Bronchial epithelial cell (primary cell): ENCODE results near the gene PPP1R12B. TPM values are rescaled to one million over a fixed set of nuclear protein-coding genes. Genes with fewer than 3 reads are reported as not detected.

Experiments used
- DNase-seq: peaks from one replicate; pipeline ENCODE4 v3.0.0-alpha.2; 2010; ENCODE audit warnings: low read depth
- FAIRE-seq: peaks from 2 replicates; lab custom pipeline; 2011; peaks lifted over from hg19 to GRCh38; lab: Jason Lieb, UNC
- H3K27me3 ChIP-seq: 2 replicates; pipeline ENCODE4 v1.5.1; 2011; ENCODE audit warnings: low read length; ENCODE audit not compliant: control insufficient read depth, insufficient read depth
- H3K36me3 ChIP-seq: 2 replicates; pipeline ENCODE4 v1.5.1; 2011; ENCODE audit warnings: low read length; ENCODE audit not compliant: control insufficient read depth, insufficient read depth
- H3K4me3 ChIP-seq: 2 replicates; pipeline ENCODE4 v1.5.1; 2011; ENCODE audit warnings: mild to moderate bottlenecking, low read depth, low read length, control low read depth
- total RNA-seq: library from RNA; depleted of rRNA; stranded (reverse); fragments of >200 nt; gene quantifications from 2 replicates; pipeline ENCODE4 v1.2.1, GENCODE V29; 2014
- TF ChIP-seq, protein P1 (sequence below): IDR thresholded peaks from 2 replicates; pipeline ENCODE4 v1.5.1; 2011; ENCODE audit warnings: mild to moderate bottlenecking, moderate library complexity, low read length, control low read depth, inconsistent platforms; ENCODE audit not compliant: insufficient read depth, severe bottlenecking

PPP1R12B gene
- total RNA-seq, 1 donor from 2014 or later = 8.7 TPM

- FAIRE-seq = no peak
- Histone ChIP-seq H3K27me3 (no peaks in the 10 kb centered on the region), H3K36me3 (no peaks in the 10 kb centered on the region), H3K4me3 (no peak overlapping the region)
- TF ChIP-seq, protein P1, sequence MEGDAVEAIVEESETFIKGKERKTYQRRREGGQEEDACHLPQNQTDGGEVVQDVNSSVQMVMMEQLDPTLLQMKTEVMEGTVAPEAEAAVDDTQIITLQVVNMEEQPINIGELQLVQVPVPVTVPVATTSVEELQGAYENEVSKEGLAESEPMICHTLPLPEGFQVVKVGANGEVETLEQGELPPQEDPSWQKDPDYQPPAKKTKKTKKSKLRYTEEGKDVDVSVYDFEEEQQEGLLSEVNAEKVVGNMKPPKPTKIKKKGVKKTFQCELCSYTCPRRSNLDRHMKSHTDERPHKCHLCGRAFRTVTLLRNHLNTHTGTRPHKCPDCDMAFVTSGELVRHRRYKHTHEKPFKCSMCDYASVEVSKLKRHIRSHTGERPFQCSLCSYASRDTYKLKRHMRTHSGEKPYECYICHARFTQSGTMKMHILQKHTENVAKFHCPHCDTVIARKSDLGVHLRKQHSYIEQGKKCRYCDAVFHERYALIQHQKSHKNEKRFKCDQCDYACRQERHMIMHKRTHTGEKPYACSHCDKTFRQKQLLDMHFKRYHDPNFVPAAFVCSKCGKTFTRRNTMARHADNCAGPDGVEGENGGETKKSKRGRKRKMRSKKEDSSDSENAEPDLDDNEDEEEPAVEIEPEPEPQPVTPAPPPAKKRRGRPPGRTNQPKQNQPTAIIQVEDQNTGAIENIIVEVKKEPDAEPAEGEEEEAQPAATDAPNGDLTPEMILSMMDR = no peak
- no peak for DNase-seq
Measured at GRCh38 chr1:202561240-202561639, 212.7 kb downstream of the PPP1R12B start.

GRCh38 chr1:202561726-202562443 is 213.4 kb downstream of the PPP1R12B start:
- Histone ChIP-seq H3K27me3 (no peaks in the 10 kb centered on the region), H3K36me3 (no peaks in the 10 kb centered on the region), H3K4me3 (no peak overlapping the region)
- TF ChIP-seq, protein P1 = no peak
- DNase-seq (no peak), FAIRE-seq (no peak)

- Histone ChIP-seq H3K4me3 (no peak overlapping the region), H3K27me3 (no peaks in the 10 kb centered on the region), H3K36me3 (no peaks in the 10 kb centered on the region)
- FAIRE-seq (no peak), DNase-seq (no peak)
- TF ChIP-seq, protein P1 = no peak
Measured at GRCh38 chr1:202562444-202563060, 214.1 kb downstream of the PPP1R12B start.

DNA sequence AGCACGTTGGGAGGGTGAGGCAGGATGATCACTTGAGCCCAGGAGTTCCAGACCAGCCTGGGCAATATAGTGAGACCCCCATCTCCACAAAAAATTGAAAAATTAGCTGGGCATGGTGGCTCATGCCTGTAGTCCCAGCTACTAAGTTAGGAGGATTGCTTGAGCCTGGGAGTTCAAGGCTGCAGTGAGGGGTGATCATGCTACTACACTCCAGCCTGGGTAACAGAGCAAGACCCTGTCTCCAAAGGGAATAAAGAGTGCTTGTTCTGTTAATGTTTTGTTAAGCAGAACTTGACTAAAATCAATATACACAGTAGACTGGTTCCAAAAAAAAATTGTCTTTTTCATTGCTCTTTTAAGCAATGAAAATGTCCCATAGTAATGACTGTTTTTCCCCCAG is 215.3 kb downstream of the PPP1R12B start:
- no peak for DNase-seq

DNA sequence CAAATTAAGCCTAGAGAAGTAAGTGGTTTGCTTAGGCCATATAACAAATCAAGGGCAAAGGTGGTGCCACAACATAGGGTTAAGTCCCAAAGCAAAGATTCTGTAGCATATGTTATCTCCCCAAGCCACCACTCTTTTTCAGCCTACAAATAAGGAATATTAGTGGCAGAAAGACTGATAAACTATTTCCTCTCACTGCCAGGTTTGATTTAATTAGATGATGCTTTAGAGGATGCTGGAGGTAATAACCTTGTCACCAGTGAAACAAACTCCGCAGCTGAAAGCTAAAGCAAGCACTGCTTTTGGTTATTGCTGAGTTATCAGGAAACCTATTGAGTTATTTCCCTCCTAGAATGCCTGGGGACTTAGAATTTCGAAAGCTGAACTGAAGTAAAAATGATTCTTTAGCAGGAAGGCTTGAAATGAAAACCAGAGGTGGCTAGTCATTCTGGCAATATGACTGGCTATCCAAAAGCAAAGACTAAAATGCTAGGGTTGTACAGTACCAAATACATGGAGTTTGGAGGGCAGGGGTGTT is 216.5 kb downstream of the PPP1R12B start:
- Histone ChIP-seq H3K27me3 (no peaks in the 10 kb centered on the region), H3K36me3 (no peaks in the 10 kb centered on the region), H3K4me3 (no peak overlapping the region)
- FAIRE-seq = no peak
- TF ChIP-seq, protein P1 = no peak
- DNase-seq = no peak

More for the DNA sequence above, 215.3 kb downstream of the PPP1R12B start:
- no peaks in the 10 kb centered on the region for H3K36me3 ChIP-seq
- H3K4me3 ChIP-seq = no peak overlapping the region
- FAIRE-seq = no peak
- TF ChIP-seq, protein P1 = no peak
- H3K27me3 ChIP-seq = no peaks in the 10 kb centered on the region
